Inferior parietal cortex (tissue), 1 donor: ENCODE results near the gene CXXC1.
"Not testable (repeated sequence)": the region's sequence is repeated elsewhere in the genome, so short reads cannot be mapped to it uniquely, and the experiment has no call there.

Experiments used
- DNase-seq: peaks from one replicate; pipeline ENCODE4 v3.0.0-alpha.2; 2016; ENCODE audit errors: extremely low spot score

CXXC1 gene

GRCh38 chr18:50297621-50298442 lies 10.3 kb upstream of the CXXC1 start:
- DNase-seq, result peak; percentile 62

- DNase-seq, result no peak
Measured at GRCh38 chr18:50293039-50293438, 5.5 kb upstream of the CXXC1 start.

- no peak for DNase-seq
Measured at GRCh38 chr18:50289108-50289443, 1.6 kb upstream of the CXXC1 start.

GRCh38 chr18:50288348-50289107 lies 1.0 kb upstream of the CXXC1 start:
- DNase-seq, result not testable (repeated sequence)

DNA sequence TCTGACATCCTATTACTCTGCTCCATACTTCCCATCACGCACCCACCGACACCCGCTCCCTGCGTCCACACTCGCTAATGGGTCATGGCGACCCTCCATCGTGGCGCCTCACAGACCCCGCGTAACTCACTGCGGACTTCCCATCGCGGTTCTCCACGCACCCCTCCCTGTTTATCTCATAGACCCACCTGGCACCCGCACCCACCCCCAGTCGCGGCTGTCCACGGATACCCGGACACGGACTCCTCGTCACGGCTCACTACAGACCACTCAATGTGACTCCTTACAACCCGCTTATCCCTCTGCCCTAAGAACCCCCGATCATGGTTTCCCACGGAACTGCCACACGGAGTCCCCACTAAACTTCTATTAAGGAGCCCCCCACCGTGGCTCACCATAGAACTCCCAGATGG lies 458 bp downstream of the CXXC1 start:
- DNase-seq, result no peak

DNA sequence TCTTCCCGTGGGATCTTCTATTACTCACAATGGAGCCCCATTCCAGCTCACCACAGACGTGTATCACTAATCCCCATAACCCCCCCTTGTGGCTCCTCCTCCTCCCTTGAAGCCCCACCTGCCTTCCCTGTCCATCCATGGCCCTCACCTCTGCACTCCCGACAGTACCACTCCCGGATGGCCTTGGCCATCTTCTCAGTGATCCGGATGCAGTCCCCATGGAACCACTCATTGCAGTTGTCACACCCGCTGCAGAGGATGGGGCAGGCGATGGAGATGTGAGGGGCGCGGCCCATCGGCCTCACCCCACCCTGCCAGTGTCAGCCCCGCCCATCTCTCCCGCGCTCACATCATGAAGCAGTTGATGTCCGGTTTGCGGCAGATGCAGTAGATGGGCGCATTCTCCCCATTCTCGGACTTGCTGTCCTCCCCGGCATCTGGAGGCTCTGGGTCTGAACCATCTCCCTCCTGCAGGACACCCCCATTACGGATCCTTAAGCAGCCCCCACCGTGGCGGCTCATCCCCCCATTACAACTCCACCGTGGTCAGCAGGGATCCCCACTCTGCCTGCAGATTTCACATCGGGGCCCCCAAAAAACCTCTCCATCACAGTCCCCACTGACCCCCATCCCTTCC lies 983 bp downstream of the CXXC1 start:
- DNase-seq, result no peak

DNA sequence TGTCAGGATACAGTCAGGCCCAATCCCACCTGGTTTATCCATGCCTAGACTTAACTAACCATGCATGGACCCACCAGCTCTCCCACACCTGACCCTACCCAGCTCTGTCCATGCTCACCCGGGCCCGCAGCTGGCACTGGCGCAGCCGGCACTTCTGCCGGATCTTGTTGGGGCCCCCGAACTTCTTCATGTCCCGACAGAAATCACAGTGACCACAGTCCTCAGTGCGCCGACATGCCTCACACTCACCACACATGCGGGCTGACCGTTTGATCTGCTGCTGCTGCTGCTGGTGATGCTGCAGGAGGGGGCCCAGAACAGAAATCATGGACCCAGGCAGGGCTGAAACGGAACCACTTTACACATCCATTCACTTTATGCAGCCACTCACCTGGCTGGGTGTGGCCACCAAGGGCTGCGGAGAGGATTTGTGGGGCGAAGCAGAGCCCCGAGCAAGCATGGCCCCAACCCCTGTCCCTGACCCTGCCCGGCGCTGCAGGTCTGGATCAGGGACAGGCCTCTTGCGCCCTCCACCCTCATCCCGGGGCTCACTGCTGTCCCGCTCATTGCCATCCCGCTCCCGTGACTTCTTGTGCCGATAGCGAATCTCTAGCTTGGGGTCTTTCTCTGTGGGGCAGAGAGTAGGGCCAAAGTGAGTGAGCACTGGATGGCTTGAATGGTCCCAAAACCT lies 1.7 kb downstream of the CXXC1 start:
- no peak for DNase-seq

DNA sequence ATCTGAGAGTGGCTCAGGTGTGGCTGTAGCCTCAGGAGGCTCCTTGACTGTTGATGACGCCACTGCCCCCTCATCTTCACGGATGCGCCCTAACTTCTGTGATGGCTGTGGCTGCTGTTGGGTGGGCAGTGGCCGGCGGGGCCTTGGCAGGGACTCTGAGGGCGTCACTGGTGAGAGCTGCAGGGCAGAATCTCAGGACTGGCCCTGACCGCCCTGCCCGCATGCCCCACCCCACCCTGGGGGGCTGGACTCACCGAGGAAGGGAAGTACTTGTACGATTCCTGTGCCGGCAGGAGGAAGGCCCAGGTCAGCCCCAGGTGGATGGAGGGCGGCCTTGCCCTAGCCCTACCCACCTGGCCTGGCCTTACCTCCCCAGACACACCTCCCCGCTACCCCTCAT lies 2.4 kb downstream of the CXXC1 start:
- no peak for DNase-seq

DNA sequence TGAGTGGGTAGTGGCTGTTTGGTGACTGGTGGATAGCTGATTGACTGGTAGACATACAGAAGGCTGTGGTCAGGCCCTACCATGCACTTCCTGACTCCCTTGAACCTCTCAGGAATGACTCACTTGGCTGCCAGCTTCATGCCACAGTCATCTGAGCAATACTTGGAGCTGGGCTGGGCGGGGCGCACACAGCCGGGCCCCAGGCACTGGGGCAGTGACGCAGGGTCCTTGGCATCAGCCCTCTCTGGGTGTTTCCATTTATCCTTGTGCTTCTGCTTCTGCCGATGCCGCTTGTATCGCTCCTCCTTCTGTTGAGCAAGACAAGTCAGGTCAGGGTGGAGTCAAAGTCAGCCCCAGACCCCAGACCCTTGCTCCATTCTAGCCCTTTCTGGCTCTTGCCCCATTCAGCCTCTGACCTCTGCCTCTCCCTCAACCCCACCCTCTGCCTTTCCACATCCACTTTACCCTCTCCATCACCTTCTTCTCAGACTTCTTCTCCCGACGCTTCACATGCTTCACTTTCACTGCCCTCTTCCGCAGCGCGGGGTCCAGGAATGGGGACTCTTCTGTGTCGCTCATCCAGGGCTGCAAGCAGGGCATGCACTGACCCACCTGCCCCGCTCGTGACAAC lies 3.1 kb downstream of the CXXC1 start:
- DNase-seq, result no peak

- DNase-seq, result no peak
Measured at GRCh38 chr18:50283469-50284209, 3.9 kb downstream of the CXXC1 start.

- DNase-seq, result no peak
Measured at GRCh38 chr18:50282521-50283335, 4.8 kb downstream of the CXXC1 start.

- DNase-seq, result no peak
Measured at GRCh38 chr18:50281972-50282520, 5.4 kb downstream of the CXXC1 start.

DNA sequence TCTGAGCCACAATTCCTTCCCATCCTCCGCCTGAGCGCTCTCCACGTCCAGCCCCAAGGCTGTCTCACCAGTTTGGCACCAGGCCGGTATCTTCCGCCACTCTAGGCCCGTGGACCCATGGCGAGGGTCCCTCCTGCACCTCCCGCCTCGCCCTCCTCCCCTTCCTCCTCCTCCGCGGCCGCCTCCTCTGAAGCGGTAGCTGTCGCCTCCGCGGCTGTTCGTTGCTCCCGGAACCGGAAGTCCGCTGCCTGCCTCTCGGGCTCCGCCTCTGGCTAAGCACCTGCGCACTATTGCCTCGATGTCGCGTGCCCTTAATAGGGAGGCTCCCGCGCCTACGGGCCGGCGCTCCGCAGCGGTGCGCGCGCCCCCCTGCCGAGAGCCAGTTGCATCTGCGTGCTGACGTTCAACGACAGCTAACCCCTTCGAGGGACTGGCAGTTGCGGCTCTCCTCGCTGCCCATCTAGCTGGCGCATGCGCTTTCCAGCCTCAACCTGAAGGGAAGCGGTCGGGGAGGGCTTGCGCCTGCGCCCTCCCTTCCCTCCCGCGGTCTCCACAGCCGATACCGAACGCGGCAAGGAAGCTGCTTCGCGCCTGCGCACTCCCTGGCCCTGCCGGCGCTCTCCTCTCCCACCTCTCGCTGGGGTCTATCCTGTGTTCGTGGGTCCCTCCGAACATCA lies 6.1 kb downstream of the CXXC1 start, which contains the start of gene MBD1:
Gene MBD1, minus strand, starts transcription at position 229 of the 677 bp plus-strand sequence. CDS start 1,531 bp downstream, outside the sequence.
- peak; percentile 96 for DNase-seq

DNA sequence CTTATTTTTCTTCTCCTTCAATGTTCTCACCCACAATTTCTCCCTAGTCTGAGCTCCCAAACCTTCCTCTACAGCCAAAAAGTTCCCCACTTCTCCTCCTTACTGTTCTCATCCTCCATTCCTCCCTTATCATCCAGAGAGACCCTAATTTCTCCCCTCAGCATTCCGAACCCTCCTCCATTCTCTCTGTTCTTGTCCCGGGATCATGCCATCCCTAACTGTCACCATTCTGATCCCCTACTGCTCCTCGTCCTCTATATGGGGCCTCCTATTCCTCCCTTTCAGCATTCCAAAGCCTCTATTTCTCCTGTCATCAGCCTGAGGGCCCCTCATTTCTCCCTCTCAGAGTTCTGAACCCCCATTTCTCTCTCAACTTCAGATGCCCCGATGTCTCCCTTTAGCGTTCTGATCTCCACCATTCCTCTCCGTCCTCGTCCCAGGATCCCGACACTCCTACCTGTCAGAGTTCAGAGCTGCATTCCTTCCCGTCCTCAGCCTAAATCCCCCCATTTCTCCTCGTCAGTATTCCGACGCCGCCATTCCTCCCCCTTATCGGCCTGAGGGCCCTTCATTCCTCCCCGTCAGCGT lies 6.7 kb downstream of the CXXC1 start:
- DNase-seq, result no peak

- DNase-seq, result no peak
Measured at GRCh38 chr18:50279752-50280151, 7.7 kb downstream of the CXXC1 start.

DNA sequence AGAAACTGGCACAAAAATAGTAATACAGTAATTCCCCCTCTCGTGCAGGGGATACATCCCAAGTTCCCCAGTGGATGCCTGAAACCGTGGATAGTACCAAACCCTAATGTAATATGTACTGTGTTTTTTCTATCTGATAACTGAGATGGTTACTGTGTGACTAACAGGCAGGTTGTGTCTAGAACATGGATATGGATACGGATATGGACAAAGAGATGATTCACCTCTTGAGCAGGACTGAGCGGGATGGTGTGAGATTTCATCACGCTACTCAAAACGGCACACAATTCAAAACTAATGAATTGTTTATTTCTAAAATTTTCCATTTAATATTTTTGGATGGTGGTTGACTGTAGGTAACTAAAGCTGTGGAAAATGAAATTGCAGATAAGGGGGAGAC lies 9.6 kb downstream of the CXXC1 start:
- no peak for DNase-seq

DNA sequence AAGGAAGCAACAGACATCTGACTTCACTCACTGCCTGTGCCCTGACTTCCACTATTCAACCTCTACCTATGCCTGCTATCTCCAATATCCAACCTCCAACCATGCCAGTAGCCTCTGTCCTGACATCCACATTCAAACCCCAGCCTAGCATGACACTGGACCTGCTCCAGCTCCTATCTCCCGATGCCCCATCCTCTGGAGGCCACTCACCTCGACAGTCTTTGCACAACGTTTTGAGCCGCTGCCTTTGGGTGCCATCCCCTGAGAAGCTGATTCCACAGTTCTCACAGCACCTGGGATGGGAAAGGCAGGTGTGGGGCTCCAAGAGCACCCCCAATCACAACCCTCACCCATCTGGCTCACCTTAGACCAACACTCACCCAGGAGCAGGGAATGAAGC lies 11.0 kb downstream of the CXXC1 start:
- DNase-seq, result no peak

DNA sequence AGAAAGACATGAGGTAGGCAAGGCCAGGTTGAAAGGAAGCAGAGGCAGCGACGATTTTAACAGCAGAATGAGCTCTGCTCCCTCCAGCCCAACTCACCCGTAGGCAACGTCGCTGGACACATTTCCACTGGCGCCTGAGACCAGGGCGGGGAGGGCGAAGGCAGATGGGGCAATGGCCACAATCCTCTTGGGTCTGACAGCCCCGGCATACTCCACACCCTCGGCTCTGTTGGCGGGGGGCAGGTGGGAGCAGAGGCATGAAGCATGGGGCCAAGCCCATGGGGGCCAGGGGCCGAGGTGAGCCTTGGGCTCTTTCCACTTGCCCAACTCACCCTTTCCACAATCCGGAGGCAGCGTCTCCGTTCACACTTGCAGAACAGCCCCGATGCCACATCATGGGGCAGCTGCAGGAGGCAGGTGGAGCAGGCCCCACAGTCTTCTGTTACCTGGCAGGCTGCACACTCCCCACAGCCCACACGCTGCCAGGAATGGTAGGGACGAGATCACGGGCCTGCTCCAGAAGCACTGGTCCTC lies 11.9 kb downstream of the CXXC1 start:
- no peak for DNase-seq
